ENCODE data around the gene KCNN3.

Gene KCNN3

DNA sequence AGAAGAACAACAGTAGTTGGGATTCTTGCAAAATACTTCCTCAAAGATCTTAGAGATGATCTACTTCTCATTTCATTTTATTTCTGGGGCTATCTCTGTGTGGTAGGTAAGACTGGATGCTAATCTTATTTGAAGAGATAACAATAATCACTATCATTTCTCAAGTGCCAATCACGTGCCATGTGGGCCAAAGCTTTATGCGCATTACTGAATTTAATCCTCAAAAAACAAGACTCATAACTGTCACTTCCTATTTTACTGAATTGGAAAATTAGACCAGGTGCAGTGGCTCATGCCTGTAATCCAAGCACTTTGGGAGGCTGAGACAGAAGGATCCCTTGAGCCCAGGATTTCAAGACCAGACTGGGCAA lies 121.7 kb downstream of the KCNN3 start:
- H3K27ac ChIP-seq (ENCODE audit: low read depth, low read length), result no peak overlapping the region
- 92% methylated on average over 2 of the region's 2 CpGs for WGBS
- H3K9me3 ChIP-seq (ENCODE audit: insufficient read depth, low read depth, low read length), result no peaks in the 10 kb centered on the region
- no peaks in the 10 kb centered on the region for H3K27me3 ChIP-seq (ENCODE audit: insufficient read depth, low read length)
- peaks cover 18% of the 10 kb centered on the region for H3K4me1 ChIP-seq (ENCODE audit: insufficient read depth, low read length)
- H3K4me3 ChIP-seq (ENCODE audit: low read length), result no peak overlapping the region
- H3K36me3 ChIP-seq (ENCODE audit: insufficient read depth, low read length), result no peaks in the 10 kb centered on the region
- H3K9ac ChIP-seq (ENCODE audit: low read depth, low read length), result no peak overlapping the region

DNA sequence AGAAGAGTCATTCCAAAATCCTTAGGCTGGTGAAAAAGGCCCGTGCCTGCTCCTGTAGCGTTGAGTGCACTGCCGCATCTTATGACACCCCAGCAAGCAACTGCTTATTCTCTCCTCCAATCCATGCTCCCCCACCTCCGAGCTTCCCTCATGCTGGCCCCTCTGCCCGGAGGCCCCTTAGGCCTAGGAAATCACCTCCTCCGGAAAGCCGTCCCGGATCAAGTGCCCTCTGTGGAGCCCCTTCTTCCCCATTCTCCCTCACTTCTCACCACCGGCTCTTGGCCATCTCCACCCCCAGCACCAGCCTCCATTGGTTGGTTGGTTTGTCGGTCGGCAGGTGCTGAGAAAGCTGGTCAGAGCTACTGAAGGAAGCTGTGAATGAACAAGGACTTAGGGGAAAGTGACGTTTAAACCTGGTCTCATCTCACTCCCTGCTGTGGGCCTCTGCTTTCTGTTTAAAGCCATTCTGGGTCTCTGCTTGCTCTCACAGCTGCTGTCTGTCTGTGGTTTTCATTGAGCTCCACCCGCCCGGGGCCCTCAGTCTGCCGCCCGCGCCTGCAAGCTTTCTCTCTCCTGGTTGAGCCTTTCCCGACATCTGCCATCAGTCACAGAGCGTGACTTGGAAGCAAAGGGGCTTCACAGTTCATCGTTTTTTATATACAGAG lies 122.2 kb downstream of the KCNN3 start:
- peaks cover 18% of the 10 kb centered on the region for H3K4me1 ChIP-seq (ENCODE audit: insufficient read depth, low read length)
- H3K27ac ChIP-seq (ENCODE audit: low read depth, low read length), result no peak overlapping the region
- no peaks in the 10 kb centered on the region for H3K27me3 ChIP-seq (ENCODE audit: insufficient read depth, low read length)
- WGBS, result 72% methylated on average over 20 of the region's 20 CpGs
- H3K9ac ChIP-seq (ENCODE audit: low read depth, low read length), result no peak overlapping the region
- no peaks in the 10 kb centered on the region for H3K36me3 ChIP-seq (ENCODE audit: insufficient read depth, low read length)
- H3K9me3 ChIP-seq (ENCODE audit: insufficient read depth, low read depth, low read length), result no peaks in the 10 kb centered on the region
- no peak overlapping the region for H3K4me3 ChIP-seq (ENCODE audit: low read length)

DNA sequence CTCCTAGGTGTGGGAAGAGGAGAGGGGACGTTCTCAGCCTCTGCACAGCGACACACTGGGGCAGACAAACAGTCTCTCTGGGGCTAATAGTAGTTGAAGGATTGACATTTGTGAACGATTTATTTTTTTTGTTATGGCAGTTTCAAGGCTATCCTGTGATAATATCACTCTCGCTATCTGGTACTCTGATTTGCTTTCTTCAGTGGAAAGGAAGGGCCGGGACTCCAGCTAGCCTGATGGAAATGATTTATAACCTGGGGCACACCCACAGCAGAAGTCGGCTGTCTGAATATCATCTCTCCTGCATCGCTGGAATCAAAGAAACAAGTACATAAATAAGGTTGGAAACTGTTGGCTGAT lies 122.7 kb downstream of the KCNN3 start:
- no peak overlapping the region for H3K9ac ChIP-seq (ENCODE audit: low read depth, low read length)
- H3K36me3 ChIP-seq (ENCODE audit: insufficient read depth, low read length), result no peaks in the 10 kb centered on the region
- H3K4me3 ChIP-seq (ENCODE audit: low read length), result no peak overlapping the region
- H3K27ac ChIP-seq (ENCODE audit: low read depth, low read length), result no peak overlapping the region
- WGBS, result 92% methylated on average over 7 of the region's 7 CpGs
- H3K4me1 ChIP-seq (ENCODE audit: insufficient read depth, low read length), result peaks cover 18% of the 10 kb centered on the region
- H3K9me3 ChIP-seq (ENCODE audit: insufficient read depth, low read depth, low read length), result no peaks in the 10 kb centered on the region
- no peaks in the 10 kb centered on the region for H3K27me3 ChIP-seq (ENCODE audit: insufficient read depth, low read length)

DNA sequence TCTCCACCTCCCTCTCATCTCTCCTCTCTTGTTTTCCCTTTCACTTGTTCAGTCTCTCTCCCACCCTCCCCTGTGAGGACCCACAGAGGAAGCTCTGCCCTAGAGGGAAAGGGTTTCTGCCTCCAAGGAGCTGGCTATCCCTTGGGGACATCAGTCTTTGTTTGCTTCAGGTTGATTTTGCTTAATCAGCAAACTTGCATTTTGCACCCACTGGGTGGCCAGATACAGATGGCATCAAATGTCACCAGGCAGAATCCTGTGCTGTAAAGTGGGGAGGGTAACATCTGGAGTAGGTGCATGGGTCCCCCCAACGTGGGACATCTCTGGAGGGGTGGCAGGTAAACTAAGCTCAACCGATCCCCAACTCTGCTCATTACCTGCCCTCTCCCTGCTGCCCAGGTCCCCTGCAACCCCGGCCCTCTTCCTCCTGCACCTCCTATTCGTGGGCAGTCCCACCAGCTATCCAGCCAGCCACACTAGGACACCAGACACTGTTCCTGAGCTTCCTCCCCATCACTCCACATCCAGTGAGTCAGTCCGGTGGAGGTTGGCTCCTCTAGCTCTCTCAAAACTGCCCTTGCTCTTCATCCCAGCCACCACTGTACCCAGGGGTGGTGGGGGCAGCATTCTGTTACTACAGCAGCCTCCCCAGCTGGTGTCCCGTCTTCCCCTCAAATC lies 123.3 kb downstream of the KCNN3 start:
- no peak overlapping the region for H3K9ac ChIP-seq (ENCODE audit: low read depth, low read length)
- H3K27ac ChIP-seq (ENCODE audit: low read depth, low read length), result no peak overlapping the region
- no peaks in the 10 kb centered on the region for H3K9me3 ChIP-seq (ENCODE audit: insufficient read depth, low read depth, low read length)
- H3K36me3 ChIP-seq (ENCODE audit: insufficient read depth, low read length), result no peaks in the 10 kb centered on the region
- H3K4me3 ChIP-seq (ENCODE audit: low read length), result no peak overlapping the region
- H3K27me3 ChIP-seq (ENCODE audit: insufficient read depth, low read length), result no peaks in the 10 kb centered on the region
- WGBS, result 79% methylated on average over 6 of the region's 6 CpGs
- H3K4me1 ChIP-seq (ENCODE audit: insufficient read depth, low read length), result peaks cover 18% of the 10 kb centered on the region

DNA sequence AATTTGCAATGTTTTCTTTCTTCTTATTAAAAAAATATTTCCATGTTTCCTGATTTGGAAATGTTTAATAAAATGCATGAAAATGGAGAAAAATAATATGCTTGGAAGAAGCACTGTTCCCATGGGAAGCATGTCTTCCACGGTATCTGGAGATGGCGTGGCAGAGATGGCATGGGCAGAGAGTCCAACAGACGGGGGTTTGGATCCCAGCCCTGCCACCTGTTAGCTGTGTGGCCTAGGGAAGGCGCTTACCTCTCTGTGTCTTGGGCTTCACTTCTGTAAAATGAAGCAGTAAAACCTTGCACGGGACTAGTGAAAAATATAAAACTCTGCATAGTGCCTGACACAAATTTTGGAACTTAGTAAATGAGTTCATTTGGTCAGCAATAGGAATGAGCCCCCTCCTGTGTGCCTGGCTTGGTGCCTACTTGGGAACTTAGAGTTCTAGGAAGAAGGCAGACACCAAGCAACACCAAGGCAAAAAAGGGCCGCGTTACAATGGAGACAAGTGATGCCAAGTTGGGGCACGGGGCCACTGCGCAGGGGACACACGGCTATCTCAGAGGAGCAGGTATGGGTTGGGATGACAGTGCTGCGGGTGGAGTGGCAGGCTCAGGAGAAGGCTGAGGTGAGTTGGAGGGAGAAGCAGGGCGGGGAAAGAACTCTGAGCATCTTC lies 124.2 kb downstream of the KCNN3 start:
- Histone ChIP-seq H3K27ac (ENCODE audit: low read depth, low read length) (no peak overlapping the region), H3K4me3 (ENCODE audit: low read length) (no peak overlapping the region), H3K4me1 (ENCODE audit: insufficient read depth, low read length) (peaks cover 18% of the 10 kb centered on the region), H3K9ac (ENCODE audit: low read depth, low read length) (no peak overlapping the region), H3K36me3 (ENCODE audit: insufficient read depth, low read length) (no peaks in the 10 kb centered on the region), H3K9me3 (ENCODE audit: insufficient read depth, low read depth, low read length) (peaks cover 4% of the 10 kb centered on the region), H3K27me3 (ENCODE audit: insufficient read depth, low read length) (no peaks in the 10 kb centered on the region)
- 88% methylated on average over 12 of the region's 12 CpGs for WGBS

DNA sequence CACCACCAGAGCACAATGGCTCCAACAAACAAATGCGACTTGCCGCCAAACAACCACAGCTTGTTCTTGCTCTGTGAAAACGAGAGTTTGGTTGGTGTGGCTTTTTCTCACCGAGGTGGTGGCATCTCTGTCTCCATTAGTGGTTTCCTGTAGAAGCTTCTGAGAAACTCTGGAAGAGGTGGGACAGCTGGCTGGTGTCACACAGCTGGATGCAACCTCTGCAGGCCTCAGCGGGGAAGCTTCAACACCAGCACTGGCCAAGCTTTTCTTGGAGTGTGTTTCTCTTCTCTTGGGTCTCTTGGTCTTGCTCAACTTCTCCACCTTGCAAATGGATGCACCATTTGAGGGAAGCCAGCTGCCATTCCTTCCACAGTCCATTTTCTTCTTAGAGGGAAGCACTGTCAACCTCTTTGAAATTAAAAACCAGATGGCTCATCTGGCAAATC lies 124.8 kb downstream of the KCNN3 start:
- peak overlapping the region; percentile 10; the same call in 1 of the 2 replicates for H3K27ac ChIP-seq (ENCODE audit: low read depth, low read length)
- H3K4me1 ChIP-seq (ENCODE audit: insufficient read depth, low read length), result peaks cover 18% of the 10 kb centered on the region
- H3K27me3 ChIP-seq (ENCODE audit: insufficient read depth, low read length), result no peaks in the 10 kb centered on the region
- 81% methylated on average over 5 of the region's 5 CpGs for WGBS
- no peak overlapping the region for H3K4me3 ChIP-seq (ENCODE audit: low read length)
- no peaks in the 10 kb centered on the region for H3K36me3 ChIP-seq (ENCODE audit: insufficient read depth, low read length)
- peaks cover 9% of the 10 kb centered on the region for H3K9me3 ChIP-seq (ENCODE audit: insufficient read depth, low read depth, low read length)
- H3K9ac ChIP-seq (ENCODE audit: low read depth, low read length), result no peak overlapping the region

DNA sequence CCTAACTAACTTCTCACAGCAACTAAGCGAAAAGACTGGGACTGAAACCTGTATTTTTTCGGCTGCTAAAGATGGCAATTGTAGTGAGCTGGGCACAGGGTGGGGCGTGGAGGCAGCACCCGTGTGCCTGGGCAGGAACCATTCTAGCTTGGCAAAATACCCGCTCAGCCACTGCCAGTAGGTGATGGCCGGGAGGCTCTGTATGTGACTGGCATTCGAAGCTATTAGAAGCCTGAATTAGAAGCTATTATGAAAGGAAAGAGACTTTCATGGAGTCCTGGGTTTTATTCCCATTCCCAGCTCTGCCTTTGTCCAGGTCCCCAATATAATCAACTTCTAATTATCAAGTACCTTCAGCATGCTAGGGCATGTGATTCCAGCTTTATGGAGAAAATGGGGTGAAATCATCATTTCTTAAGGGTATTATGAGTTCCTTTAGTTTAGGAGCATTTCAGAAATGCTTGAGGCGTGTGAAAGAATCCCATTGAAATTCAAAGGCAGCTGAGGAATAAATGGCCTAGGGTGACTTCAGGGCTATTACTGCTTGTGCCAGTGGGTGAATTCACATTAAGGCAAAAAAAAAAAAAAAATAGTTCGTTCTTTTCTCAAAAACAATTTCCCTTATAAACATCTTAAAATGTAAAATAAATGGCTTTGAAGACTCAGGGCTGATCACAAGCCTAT lies 125.6 kb downstream of the KCNN3 start:
- H3K4me3 ChIP-seq (ENCODE audit: low read length), result no peak overlapping the region
- 86% methylated on average over 8 of the region's 9 CpGs for whole genome bisulfite sequencing

DNA sequence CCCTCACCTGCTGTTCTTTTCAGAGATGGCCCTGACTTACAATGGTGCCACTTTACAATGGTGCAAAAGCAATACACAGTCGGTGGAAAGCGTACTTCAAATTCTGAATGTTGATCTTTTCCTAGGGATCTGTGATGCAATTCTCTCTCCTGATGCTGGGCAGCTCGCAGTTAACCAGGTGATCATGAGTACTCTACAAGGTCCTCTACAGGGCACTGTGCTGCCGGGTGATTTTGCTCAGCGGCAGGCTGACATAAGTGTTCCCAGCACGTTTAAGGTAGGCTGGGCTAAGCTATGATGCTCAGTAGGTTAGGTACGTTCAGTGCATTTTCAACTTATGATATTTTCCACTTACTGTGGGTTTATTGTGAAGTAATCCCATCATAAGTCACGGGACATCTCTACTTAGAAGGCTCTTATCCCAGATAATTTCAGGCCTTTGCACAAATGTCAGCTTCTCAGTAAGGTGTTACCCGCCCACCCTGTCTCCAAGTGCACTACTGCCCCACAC lies 126.5 kb downstream of the KCNN3 start:
- 82% methylated on average over 9 of the region's 9 CpGs for WGBS
- Histone ChIP-seq H3K9ac (ENCODE audit: low read depth, low read length) (no peak overlapping the region), H3K27ac (ENCODE audit: low read depth, low read length) (no peak overlapping the region), H3K36me3 (ENCODE audit: insufficient read depth, low read length) (no peaks in the 10 kb centered on the region), H3K4me3 (ENCODE audit: low read length) (no peak overlapping the region), H3K27me3 (ENCODE audit: insufficient read depth, low read length) (no peaks in the 10 kb centered on the region), H3K4me1 (ENCODE audit: insufficient read depth, low read length) (peaks cover 18% of the 10 kb centered on the region), H3K9me3 (ENCODE audit: insufficient read depth, low read depth, low read length) (peaks cover 12% of the 10 kb centered on the region)

More for the DNA sequence above, 125.6 kb downstream of the KCNN3 start:
- Histone ChIP-seq H3K27ac (ENCODE audit: low read depth, low read length) (no peak overlapping the region), H3K36me3 (ENCODE audit: insufficient read depth, low read length) (no peaks in the 10 kb centered on the region), H3K27me3 (ENCODE audit: insufficient read depth, low read length) (no peaks in the 10 kb centered on the region), H3K4me1 (ENCODE audit: insufficient read depth, low read length) (peaks cover 18% of the 10 kb centered on the region), H3K9me3 (ENCODE audit: insufficient read depth, low read depth, low read length) (peaks cover 12% of the 10 kb centered on the region), H3K9ac (ENCODE audit: low read depth, low read length) (no peak overlapping the region)

DNA sequence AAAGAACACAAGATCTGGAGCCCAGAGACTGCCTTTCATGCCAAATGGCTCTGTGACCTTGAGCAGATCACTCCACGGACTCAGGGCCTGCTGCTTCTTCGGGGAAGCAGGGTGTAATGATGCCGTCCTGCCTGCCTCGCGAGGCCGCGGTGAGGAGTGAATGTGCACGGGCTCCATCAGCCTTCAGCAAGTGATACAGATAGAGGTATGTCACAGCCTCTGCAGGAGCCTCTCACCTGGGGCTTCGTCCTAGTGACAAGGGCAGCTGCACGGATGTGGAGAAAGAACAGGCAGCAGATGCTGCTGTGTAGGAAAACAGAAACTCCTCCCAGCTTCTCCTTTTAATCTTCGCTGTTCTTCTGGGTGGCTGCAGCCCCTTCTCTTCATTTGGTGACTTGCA lies 127.5 kb downstream of the KCNN3 start:
- Histone ChIP-seq H3K27me3 (ENCODE audit: insufficient read depth, low read length) (no peaks in the 10 kb centered on the region), H3K9ac (ENCODE audit: low read depth, low read length) (no peak overlapping the region), H3K27ac (ENCODE audit: low read depth, low read length) (no peak overlapping the region), H3K9me3 (ENCODE audit: insufficient read depth, low read depth, low read length) (peaks cover 12% of the 10 kb centered on the region), H3K4me1 (ENCODE audit: insufficient read depth, low read length) (peaks cover 18% of the 10 kb centered on the region), H3K36me3 (ENCODE audit: insufficient read depth, low read length) (no peaks in the 10 kb centered on the region), H3K4me3 (ENCODE audit: low read length) (no peak overlapping the region)
- WGBS, result 90% methylated on average over 11 of the region's 11 CpGs

DNA sequence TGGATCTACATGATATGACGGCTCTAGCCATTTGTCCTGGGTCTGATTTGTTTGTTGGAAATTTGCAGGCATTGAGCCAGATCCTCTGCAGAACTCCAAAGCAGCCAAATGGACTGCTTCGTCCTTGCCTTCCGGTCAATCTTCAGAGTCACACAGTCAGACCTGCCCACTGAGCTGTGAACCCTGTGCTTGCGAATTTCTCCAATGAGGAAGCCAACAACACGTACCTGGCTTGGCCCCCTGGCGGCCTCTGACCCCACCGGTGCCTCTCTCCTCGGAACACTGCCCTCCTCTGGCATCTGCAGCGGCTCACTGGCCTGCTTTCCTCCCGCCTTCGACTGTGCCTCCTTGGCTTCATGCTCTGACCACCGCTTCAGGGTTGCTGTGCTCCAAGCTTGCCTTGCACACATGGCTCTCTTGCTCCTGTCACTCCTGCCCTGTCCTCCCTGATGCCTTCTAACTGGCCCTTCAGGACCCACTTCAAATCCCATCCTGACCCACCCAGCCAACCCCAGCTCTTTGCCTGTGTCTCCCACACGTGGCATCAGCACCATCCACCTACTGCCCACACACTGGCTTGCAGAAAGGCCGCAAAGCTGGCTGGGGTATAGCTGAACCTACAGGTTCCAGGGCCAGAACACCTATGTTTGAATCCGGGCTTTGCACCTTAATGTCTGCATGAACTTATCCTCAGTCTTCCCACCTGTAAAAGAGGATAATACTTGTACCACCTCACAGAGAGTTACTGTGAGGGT lies 128.2 kb downstream of the KCNN3 start:
- no peaks in the 10 kb centered on the region for H3K36me3 ChIP-seq (ENCODE audit: insufficient read depth, low read length)
- H3K9me3 ChIP-seq (ENCODE audit: insufficient read depth, low read depth, low read length), result peaks cover 12% of the 10 kb centered on the region
- H3K4me3 ChIP-seq (ENCODE audit: low read length), result no peak overlapping the region
- WGBS, result 72% methylated on average over 15 of the region's 15 CpGs
- no peaks in the 10 kb centered on the region for H3K27me3 ChIP-seq (ENCODE audit: insufficient read depth, low read length)
- H3K4me1 ChIP-seq (ENCODE audit: insufficient read depth, low read length), result peaks cover 18% of the 10 kb centered on the region
- no peak overlapping the region for H3K9ac ChIP-seq (ENCODE audit: low read depth, low read length)
- no peak overlapping the region for H3K27ac ChIP-seq (ENCODE audit: low read depth, low read length)

Data from HUES64 (cell line).